Measurements from ENCODE around the gene OR56A1.
"Not testable (repeated sequence)": the region's sequence is repeated elsewhere in the genome, so short reads cannot be mapped to it uniquely, and the experiment has no call there.

OR56A1 gene, protein sequence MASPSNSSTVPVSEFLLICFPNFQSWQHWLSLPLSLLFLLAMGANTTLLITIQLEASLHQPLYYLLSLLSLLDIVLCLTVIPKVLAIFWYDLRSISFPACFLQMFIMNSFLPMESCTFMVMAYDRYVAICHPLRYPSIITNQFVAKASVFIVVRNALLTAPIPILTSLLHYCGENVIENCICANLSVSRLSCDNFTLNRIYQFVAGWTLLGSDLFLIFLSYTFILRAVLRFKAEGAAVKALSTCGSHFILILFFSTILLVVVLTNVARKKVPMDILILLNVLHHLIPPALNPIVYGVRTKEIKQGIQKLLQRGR
- 0 to 0.29 (median 0) reads per million in 9 experiments for total RNA-seq

DNA sequence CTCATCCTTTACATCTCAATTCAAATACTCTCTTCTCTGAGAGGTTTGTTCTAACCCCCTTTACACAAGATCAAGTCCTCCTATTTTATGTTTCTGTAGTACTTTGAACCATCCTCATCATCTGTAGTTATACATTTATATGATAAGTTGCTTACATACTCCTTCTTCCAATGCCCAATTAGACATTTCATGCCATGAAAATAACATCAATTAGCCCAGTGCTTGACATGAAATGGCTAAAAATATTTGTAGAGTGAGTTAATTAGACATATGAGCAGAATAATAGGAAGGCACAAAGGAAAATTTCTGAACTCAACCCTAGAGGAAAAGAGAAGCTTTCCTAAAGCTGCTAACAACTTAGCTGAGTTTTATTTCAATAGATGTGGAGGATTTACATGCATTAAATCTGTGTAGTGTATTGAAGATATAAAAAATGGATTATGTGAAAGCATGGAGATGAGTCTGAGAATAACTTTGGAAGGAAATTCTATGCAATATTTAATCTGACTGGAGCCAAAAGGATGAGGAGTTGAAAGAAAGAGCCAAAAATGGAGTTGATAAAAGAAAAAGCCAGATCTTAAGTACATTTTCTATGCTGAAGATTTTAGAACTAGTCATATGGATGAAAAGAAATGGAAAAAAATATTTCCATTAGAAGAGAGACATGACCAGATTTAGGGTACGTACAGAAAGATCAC lies at the start of gene OR56A1:
Gene OR56A1 (minus strand): TSS at position 51 of the 698 bp plus-strand sequence. CDS start 3,066 bp downstream, outside the sequence.
- Mint-ChIP-seq H3K27ac (no peak within 1 kb of the TSS), H3K4me3 (no peak within 1 kb of the TSS), H3K36me3 (ENCODE audit: insufficient read depth) (no peaks in the 10 kb centered on the region), H3K9me3 (no peaks in the 10 kb centered on the region), H3K27me3 (peaks cover 14 to 20% of the 10 kb centered on the region in 2 donors), H3K4me1 (ENCODE audit: low read depth in 2 of 2) (no peaks in the 10 kb centered on the region)
- no peak for ATAC-seq (replicated peaks)
- DNase-seq, result no peak

DNA sequence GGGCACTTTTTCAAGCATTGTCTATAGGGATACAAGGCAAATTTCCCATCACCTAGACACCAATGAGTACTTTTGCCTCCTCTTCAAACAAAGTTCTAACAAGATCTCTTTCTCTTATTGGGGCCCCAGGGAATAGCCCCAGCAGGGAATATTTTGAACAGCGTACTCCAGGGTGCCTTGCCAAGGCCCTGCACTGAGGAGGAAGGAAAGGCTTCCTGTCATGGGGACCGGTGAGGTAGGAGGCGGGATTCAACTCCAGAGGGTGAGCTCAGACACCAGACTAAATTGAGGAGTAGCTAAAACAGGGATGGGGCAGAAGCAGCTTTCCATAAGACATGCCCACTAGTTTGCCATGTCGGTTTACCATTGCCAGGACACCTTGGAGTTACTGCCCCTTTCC lies 48.9 kb upstream of the OR56A1 start:
- DNase-seq, result no peak
- peaks cover 41 to 59% of the 10 kb centered on the region in 2 donors for H3K27me3 Mint-ChIP-seq
- no peak overlapping the region for H3K27ac Mint-ChIP-seq
- no peak for ATAC-seq (replicated peaks)
- H3K4me1 Mint-ChIP-seq (ENCODE audit: low read depth in 2 of 2), result no peaks in the 10 kb centered on the region
- no peaks in the 10 kb centered on the region for H3K36me3 Mint-ChIP-seq (ENCODE audit: insufficient read depth)
- peaks cover 2 to 15% of the 10 kb centered on the region in 2 donors for H3K9me3 Mint-ChIP-seq
- H3K4me3 Mint-ChIP-seq, result no peak overlapping the region

DNA sequence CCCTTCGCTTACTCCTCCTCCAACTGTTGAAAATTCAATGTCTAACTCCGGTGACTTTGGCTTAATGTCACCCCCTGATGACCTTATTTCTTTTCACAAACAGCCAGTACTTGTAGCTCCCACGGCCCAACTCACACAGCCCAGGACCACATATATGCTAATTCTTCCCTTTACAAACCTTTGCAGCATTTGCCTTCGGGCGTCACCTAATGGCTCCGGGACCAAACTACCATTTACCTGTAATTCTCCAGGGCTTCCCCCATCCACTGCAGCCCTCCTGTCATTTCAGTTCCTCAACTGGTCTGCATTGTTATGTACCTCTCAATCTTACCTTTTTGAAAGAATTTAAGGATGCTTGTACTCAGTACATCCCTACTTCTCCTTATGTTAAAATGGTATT lies 47.2 kb upstream of the OR56A1 start:
- Mint-ChIP-seq H3K4me1 (ENCODE audit: low read depth in 2 of 2) (no peaks in the 10 kb centered on the region), H3K4me3 (no peak overlapping the region), H3K27me3 (peaks cover 54 to 66% of the 10 kb centered on the region in 2 donors), H3K27ac (no peak overlapping the region), H3K36me3 (ENCODE audit: insufficient read depth) (no peaks in the 10 kb centered on the region), H3K9me3 (peaks cover 2 to 15% of the 10 kb centered on the region in 2 donors)
- ATAC-seq (replicated peaks), result no peak
- DNase-seq, result no peak

DNA sequence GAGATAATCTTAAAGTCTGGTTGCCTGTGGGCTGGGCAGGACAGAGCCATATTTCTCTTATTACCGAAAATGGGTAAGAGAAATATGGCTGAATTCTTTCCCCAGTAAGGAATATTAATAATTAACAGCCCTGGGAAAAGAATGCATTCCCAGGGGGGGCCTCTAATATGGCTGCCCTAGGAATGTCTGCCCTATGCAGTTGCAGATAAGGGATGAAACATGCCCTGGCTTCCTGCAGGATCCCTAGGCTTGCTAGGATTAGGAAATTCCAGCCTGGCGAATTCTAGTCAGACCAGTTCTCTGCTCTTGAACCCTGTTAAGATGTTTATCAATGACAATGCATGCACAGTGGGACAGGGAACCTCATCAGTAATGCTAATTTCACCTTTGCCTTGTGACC lies 45.9 kb upstream of the OR56A1 start:
- not testable (repeated sequence) for H3K4me1 Mint-ChIP-seq (ENCODE audit: low read depth in 2 of 2); H3K4me3 Mint-ChIP-seq; H3K27ac Mint-ChIP-seq; ATAC-seq (replicated peaks); DNase-seq; H3K36me3 Mint-ChIP-seq (ENCODE audit: insufficient read depth)
- H3K27me3 Mint-ChIP-seq, result peaks cover 58 to 67% of the 10 kb centered on the region in 2 donors
- H3K9me3 Mint-ChIP-seq, result peaks cover 2 to 15% of the 10 kb centered on the region in 2 donors

DNA sequence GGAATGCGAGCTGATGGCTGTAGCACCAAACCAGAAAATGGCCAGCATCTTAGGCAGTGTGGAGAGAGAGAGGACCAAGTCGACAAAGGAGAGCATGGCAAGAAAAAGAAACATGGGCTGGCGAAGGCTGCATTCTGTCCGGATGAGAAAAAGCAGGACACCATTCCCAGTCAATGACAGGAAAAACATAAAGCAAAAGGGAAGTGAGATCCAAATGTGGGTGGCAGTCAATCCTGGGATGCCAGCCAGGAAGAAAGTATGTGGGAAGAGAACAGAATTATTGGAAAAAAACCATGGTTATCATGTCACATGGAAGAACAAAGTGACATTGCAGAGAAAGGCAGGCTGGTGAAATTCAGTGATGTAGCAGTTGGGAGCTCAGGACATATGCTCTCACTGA lies 36.9 kb upstream of the OR56A1 start:
- H3K27ac Mint-ChIP-seq, result no peak overlapping the region
- H3K27me3 Mint-ChIP-seq, result peaks cover 0 to 30% of the 10 kb centered on the region in 2 donors
- no peak for ATAC-seq (replicated peaks)
- no peak overlapping the region for H3K4me3 Mint-ChIP-seq
- no peaks in the 10 kb centered on the region for H3K36me3 Mint-ChIP-seq (ENCODE audit: insufficient read depth)
- H3K4me1 Mint-ChIP-seq (ENCODE audit: low read depth in 2 of 2), result no peaks in the 10 kb centered on the region
- H3K9me3 Mint-ChIP-seq, result peaks cover 0 to 2% of the 10 kb centered on the region in 2 donors
- no peak for DNase-seq

DNA sequence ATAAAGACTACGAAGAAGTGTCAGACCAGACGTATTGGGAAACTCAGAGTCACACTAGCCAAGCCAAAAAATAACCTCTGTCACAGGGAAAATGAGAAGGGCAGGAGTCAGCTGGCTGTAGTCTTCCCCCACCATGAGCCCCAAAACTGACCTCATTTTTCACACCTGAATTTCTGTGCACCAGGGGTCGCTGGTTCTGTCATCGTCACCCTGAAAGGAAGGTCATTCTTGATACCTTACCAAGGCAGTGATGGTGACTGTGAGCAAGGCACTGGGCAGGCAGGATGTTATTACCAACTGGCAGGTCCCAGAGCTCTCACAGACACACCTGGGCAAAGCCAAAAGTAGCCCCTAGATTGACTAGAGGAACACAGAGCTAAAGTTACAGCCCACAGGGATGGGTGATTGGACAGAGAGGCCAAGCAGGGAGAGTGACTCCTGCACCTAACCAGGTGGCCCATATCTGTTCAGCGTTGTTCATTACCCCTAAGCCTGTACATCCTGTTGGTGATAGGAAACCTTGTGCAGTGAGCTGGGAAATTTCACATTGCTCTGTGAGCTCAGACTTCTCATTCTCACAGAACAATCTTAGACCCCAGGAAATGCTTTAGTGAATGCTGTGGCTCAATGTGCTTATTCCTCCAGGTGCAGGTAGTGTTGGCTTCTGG lies 32.3 kb upstream of the OR56A1 start:
- Mint-ChIP-seq H3K9me3 (peaks cover 0 to 2% of the 10 kb centered on the region in 2 donors), H3K36me3 (ENCODE audit: insufficient read depth) (no peaks in the 10 kb centered on the region), H3K4me1 (ENCODE audit: low read depth in 2 of 2) (no peaks in the 10 kb centered on the region), H3K4me3 (no peak overlapping the region), H3K27me3 (peaks cover under 1 to 34% of the 10 kb centered on the region in 2 donors), H3K27ac (no peak overlapping the region)
- ATAC-seq (replicated peaks), result no peak
- DNase-seq, result no peak

DNA sequence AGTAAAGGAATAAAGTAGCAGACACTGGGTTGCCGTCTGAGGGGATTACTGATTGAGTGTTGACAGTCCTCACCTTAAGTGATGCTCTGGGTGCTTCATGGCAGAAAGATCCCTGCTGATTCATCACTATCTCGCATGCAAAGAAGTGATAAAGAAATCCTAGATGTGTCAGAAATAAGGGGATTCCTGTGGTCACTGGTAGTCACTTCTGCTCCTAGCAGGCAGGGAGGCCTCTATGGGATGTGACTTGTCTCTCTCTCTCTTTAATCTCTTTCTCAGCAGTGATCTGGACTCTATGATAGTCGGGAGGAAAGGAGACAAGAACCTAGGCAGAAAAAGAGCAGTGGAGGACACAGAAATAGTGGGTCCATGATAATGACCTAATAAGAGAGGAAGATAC lies 30.9 kb upstream of the OR56A1 start:
- H3K4me3 Mint-ChIP-seq, result no peak overlapping the region
- H3K4me1 Mint-ChIP-seq (ENCODE audit: low read depth in 2 of 2), result no peaks in the 10 kb centered on the region
- peaks cover 12 to 41% of the 10 kb centered on the region in 2 donors for H3K27me3 Mint-ChIP-seq
- no peak for ATAC-seq (replicated peaks)
- no peak overlapping the region for H3K27ac Mint-ChIP-seq
- no peaks in the 10 kb centered on the region for H3K9me3 Mint-ChIP-seq
- no peak for DNase-seq
- no peaks in the 10 kb centered on the region for H3K36me3 Mint-ChIP-seq (ENCODE audit: insufficient read depth)

DNA sequence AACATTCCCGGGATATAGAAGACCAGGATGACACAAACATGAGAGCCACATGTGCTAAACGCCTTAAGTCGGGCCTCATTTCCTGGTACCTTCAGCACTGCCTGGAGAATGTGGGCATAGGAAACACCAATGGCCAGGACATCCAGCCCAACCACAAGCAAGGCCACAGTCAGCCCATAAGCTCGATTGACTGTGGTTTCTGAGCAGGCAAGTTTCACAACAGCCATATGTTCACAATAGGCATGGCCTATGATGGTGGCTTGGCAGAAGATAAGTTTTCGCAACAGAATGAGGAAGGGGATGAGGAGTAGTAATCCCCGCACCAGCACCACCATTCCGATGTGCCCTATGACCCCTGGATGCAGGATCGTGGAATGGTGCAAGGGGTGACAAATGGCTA lies 26.9 kb upstream of the OR56A1 start:
- no peaks in the 10 kb centered on the region for H3K9me3 Mint-ChIP-seq
- peaks cover 34 to 50% of the 10 kb centered on the region in 2 donors for H3K27me3 Mint-ChIP-seq
- no peak overlapping the region for H3K27ac Mint-ChIP-seq
- no peak for ATAC-seq (replicated peaks)
- no peak for DNase-seq
- H3K36me3 Mint-ChIP-seq (ENCODE audit: insufficient read depth), result no peaks in the 10 kb centered on the region
- no peak overlapping the region for H3K4me3 Mint-ChIP-seq
- H3K4me1 Mint-ChIP-seq (ENCODE audit: low read depth in 2 of 2), result no peaks in the 10 kb centered on the region

DNA sequence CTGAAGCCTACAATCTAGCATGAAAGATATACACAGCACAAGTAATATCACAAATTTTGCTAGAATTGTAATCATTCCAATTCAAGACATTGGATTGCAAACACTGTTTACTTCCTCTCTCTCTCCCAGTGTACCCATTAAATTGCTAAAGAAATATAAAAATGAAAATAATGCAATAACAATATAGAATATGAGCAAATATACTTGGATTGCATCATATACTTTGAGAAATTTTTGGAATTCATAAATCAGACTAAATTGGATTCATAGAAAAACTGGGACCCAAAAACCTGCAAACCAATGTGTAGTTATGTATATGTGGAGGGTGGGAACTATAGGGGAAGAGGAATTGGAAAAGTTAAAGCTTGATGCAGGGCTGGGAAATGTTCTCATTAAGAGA lies 25.0 kb upstream of the OR56A1 start:
- DNase-seq (no peak), ATAC-seq (replicated peaks) (no peak)
- H3K9me3 Mint-ChIP-seq, result no peaks in the 10 kb centered on the region
- no peaks in the 10 kb centered on the region for H3K4me1 Mint-ChIP-seq (ENCODE audit: low read depth in 2 of 2)
- H3K36me3 Mint-ChIP-seq (ENCODE audit: insufficient read depth), result no peaks in the 10 kb centered on the region
- H3K4me3 Mint-ChIP-seq, result no peak overlapping the region
- no peak overlapping the region for H3K27ac Mint-ChIP-seq
- peaks cover 43 to 59% of the 10 kb centered on the region in 2 donors for H3K27me3 Mint-ChIP-seq

DNA sequence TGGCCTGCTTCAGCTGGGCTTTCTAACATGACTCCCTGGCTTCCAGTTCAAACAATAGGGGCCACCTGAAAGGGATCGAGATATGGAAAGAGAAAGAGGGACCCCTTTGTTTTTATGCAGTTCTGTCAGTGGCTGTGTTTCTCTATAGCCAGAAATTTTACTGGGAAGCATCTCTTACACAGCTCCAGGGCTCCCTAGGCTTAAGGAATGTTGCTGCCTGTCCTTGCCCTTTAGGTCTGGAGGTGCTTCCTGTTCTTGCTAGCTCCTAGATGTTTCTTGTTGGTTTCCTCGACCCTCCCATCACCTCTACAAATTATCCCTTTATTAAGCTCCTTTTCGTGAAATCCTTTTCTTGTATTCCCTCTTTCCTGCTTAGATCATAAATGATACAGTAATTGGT lies 21.8 kb upstream of the OR56A1 start:
- H3K4me1 Mint-ChIP-seq (ENCODE audit: low read depth in 2 of 2), result no peaks in the 10 kb centered on the region
- peaks cover 48 to 50% of the 10 kb centered on the region in 2 donors for H3K27me3 Mint-ChIP-seq
- no peaks in the 10 kb centered on the region for H3K9me3 Mint-ChIP-seq
- no peak for DNase-seq
- no peak for ATAC-seq (replicated peaks)
- no peaks in the 10 kb centered on the region for H3K36me3 Mint-ChIP-seq (ENCODE audit: insufficient read depth)
- H3K27ac Mint-ChIP-seq, result no peak overlapping the region
- H3K4me3 Mint-ChIP-seq, result no peak overlapping the region

DNA sequence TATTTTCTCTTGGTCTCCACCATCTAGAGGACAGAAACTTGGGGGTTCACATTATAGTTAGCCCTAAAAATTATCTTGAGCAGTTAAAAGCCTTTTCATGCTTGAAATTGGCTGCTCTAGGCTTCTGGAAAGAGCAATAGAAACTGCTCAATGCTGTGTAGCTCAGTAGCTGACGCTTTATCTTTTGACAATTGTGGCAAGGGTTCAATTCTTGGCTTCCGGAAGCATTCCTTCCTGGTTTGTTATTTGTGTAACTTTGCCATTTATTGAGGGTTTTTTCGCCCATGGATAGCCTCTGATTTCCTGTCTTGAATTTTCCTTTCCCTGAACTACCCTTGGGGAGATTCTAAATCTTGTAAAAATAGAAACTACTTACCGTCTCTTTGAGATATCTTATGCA lies 10.3 kb upstream of the OR56A1 start:
- H3K27ac Mint-ChIP-seq, result no peak overlapping the region
- no peaks in the 10 kb centered on the region for H3K4me1 Mint-ChIP-seq (ENCODE audit: low read depth in 2 of 2)
- no peak for ATAC-seq (replicated peaks)
- H3K36me3 Mint-ChIP-seq (ENCODE audit: insufficient read depth), result peaks cover 3% of the 10 kb centered on the region
- H3K27me3 Mint-ChIP-seq, result peaks cover 34 to 45% of the 10 kb centered on the region in 2 donors
- no peaks in the 10 kb centered on the region for H3K9me3 Mint-ChIP-seq
- H3K4me3 Mint-ChIP-seq, result no peak overlapping the region
- no peak for DNase-seq

DNA sequence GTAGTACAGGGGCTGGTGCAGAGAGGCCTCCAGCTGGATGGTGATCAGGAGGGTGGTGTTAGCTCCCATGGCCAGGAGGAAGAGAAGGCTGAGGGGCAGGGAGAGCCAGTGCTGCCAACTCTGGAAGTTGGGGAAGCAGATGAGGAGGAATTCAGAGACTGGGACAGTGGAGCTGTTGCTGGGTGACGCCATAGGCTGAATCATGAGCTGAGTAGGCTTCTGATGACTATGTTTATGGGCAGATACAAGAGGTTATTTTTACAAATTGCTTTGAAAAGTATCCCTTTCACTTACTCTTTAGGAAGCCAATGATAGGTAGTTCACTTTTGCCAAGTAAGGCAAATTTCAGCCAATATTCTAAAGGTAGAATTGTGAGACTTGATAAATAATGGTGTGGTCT lies 3.1 kb downstream of the OR56A1 start:
- H3K4me1 Mint-ChIP-seq (ENCODE audit: low read depth in 2 of 2), result no peaks in the 10 kb centered on the region
- no peak overlapping the region for H3K4me3 Mint-ChIP-seq
- DNase-seq (no peak), ATAC-seq (replicated peaks) (no peak)
- H3K27ac Mint-ChIP-seq, result no peak overlapping the region
- no peaks in the 10 kb centered on the region for H3K9me3 Mint-ChIP-seq
- H3K36me3 Mint-ChIP-seq (ENCODE audit: insufficient read depth), result no peaks in the 10 kb centered on the region
- peaks cover 25 to 32% of the 10 kb centered on the region in 2 donors for H3K27me3 Mint-ChIP-seq

DNA sequence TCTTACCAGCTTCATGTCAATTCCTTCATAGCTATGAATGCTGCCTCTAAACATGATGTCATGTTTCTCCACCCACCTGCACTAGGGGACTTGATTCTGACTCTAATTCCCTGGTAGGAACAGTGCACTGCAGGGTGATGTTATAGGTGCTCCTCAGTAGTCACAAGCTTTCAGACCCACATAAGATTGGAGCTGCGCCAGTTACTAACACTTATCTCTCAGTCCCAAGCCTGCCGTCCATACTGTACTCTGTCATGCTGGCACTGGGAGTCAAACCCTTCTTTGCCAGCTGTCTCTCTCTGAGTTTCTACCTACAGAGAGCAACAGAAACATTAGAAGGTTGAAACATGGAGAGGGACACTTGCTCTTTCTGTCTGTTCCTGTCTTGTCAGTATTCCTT lies 5.5 kb downstream of the OR56A1 start:
- no peak overlapping the region for H3K27ac Mint-ChIP-seq
- H3K4me1 Mint-ChIP-seq (ENCODE audit: low read depth in 2 of 2), result no peaks in the 10 kb centered on the region
- ATAC-seq (replicated peaks), result no peak
- H3K9me3 Mint-ChIP-seq, result no peaks in the 10 kb centered on the region
- DNase-seq, result no peak
- peaks cover 25 to 38% of the 10 kb centered on the region in 2 donors for H3K27me3 Mint-ChIP-seq
- H3K4me3 Mint-ChIP-seq, result no peak overlapping the region
- no peaks in the 10 kb centered on the region for H3K36me3 Mint-ChIP-seq (ENCODE audit: insufficient read depth)
